ENCODE data around the gene XPO4. TPM values are rescaled to one million over a fixed set of nuclear protein-coding genes. Genes with fewer than 3 reads are reported as not detected.

Gene XPO4
- total RNA-seq, 6 donors from 2014 or later: 15.7 to 33.0 (median 17.4) TPM

- TF ChIP-seq EP300 (IDR thresholded peaks at IDR 0.05): no peak
- no peak for TF ChIP-seq CTCF (IDR thresholded peaks at IDR 0.05)
- no peak for TF ChIP-seq POLR2AphosphoS5 (IDR thresholded peaks at IDR 0.05)
- no peak for TF ChIP-seq POLR2A (IDR thresholded peaks at IDR 0.05)
- H3K9me3 ChIP-seq: no peaks in the 10 kb centered on the region
- no peak for DNase-seq
- no peaks in the 10 kb centered on the region for H3K27me3 ChIP-seq
- H3K4me3 ChIP-seq: no peak overlapping the region
- no peak overlapping the region for H3K27ac ChIP-seq
- no peaks in the 10 kb centered on the region for H3K36me3 ChIP-seq
- 81 to 86% methylated on average over 2 of the region's 2 CpGs for WGBS, 2 donors
- H3K4me1 ChIP-seq: peaks cover 7 to 16% (median 9%) of the 10 kb centered on the region in 4 donors
- ATAC-seq (ENCODE audit: low FRiP score in 2 of 2): no peak
Observed at GRCh38 chr13:20775961-20776360, 126.6 kb downstream of the XPO4 start.

GRCh38 chr13:20774746-20775145 is 127.8 kb downstream of the XPO4 start:
- TF ChIP-seq EP300 (IDR thresholded peaks at IDR 0.05): no peak
- no peak for TF ChIP-seq POLR2AphosphoS5 (IDR thresholded peaks at IDR 0.05)
- TF ChIP-seq POLR2A (IDR thresholded peaks at IDR 0.05): no peak
- TF ChIP-seq CTCF (IDR thresholded peaks at IDR 0.05): no peak
- H3K27me3 ChIP-seq: no peaks in the 10 kb centered on the region
- WGBS, 2 donors: 80 to 89% methylated on average over 1 of the region's 1 CpG
- no peaks in the 10 kb centered on the region for H3K36me3 ChIP-seq
- ATAC-seq (ENCODE audit: low FRiP score in 2 of 2) (no peak), DNase-seq (no peak)
- H3K9me3 ChIP-seq: no peaks in the 10 kb centered on the region
- H3K4me3 ChIP-seq: no peak overlapping the region
- H3K27ac ChIP-seq: no peak overlapping the region
- H3K4me1 ChIP-seq: peaks cover 7 to 16% (median 9%) of the 10 kb centered on the region in 4 donors

DNA sequence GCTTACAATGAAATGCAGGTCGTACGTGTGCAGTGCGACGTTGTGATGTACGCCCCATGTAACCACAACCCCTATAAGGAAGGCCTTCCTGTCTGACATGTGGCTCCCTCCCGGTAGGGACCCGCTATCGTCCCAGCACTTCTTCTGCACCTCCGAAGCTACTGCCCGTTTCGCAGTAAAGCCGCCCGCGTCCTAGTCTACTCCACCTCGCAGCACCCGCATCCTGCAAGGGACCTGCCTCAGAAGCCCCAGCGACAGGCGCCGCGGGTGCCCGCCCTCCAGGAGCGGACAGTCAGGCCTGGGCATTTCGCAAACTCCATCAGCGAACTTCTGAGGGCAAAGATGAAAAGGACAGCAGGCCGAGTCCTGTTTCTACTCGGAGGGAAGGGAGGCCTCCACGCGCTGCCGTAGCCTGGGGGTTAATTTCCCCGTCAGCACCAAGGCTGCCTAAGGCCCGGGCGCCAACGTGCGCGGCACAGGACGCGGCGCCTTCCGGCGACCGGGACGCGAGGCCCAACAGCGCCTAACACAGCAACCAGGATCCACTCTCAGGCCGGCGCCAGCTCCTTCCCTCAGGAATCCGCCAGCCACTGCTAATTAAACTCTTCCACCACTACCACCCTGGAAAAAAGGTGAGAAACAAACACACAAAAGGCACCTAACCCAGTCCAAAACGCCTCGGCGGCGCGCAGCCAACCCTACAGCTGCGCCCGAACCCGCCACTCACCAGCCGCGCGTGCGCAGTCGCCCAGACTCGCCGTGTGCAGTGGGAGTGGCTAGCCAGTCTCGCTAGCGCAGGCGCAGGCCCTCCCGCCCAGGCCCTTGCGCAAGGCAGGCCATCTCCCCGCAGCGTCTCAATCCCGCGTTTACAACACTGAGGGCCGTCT is 129.1 kb downstream of the XPO4 start, which contains the start of gene EEF1AKMT1:
Gene EEF1AKMT1 (minus strand): TSS at position 768 of the 887 bp plus-strand sequence. CDS start 16,363 bp downstream, outside the sequence.
- peaks cover 7 to 16% (median 9%) of the 10 kb centered on the region in 4 donors for H3K4me1 ChIP-seq
- H3K36me3 ChIP-seq: no peaks in the 10 kb centered on the region
- DNase-seq: peak; percentile 94 to 100
- peak in 3 of 4 donors; percentile 80 to 95 (median 83) for TF ChIP-seq POLR2A (IDR thresholded peaks at IDR 0.05)
- peak; percentile 91 to 98 for TF ChIP-seq POLR2AphosphoS5 (IDR thresholded peaks at IDR 0.05)
- peak in 2 of 6 experiments; percentile 7 to 14 for TF ChIP-seq CTCF (IDR thresholded peaks at IDR 0.05)
- peak in 1 of 4 donors; percentile 66 for TF ChIP-seq EP300 (IDR thresholded peaks at IDR 0.05)
- H3K27me3 ChIP-seq: no peaks in the 10 kb centered on the region
- ATAC-seq (ENCODE audit: low FRiP score in 2 of 2): peak; percentile 99
- 0% methylated on average over 26 to 72 of the region's 72 CpGs for WGBS, 2 donors
- peak within 1 kb of the TSS; percentile 89 to 93 (median 92) for H3K27ac ChIP-seq
- no peaks in the 10 kb centered on the region for H3K9me3 ChIP-seq
- peak within 1 kb of the TSS; percentile 49 to 80 (median 66) for H3K4me3 ChIP-seq

DNA sequence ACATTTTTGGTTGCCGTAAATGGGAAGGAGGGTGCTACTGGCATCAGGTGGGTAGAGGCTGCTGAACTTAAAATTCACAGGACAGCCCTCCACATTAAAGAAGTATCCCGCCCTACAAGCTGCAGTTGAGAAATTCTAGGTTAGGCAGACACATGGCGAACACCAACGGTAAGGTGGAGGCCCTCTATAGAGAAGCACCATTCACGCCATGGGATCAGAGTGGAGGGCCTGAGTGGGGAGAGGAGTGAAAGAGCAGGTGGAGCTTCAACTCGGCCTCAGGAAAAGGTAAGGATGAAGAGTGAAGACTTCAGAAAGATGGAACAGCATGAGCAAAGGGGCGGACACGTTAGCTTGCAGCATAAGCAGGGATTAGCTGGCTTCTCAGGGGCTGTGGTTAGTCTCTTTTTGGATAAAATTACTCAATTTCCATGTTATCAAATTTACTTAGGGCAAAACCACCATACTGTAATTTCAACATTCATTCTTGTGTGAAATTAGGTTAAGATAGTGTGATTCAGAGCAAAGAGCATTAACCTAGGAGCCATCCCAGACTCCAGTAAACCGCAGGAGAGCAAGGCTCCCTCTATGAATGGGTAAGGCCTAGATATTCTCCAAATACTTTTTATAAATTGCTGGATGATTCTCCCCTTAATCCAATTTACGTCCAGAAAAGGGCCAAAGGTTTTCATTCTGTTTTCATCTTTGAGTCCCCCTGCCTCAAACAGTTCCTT is 130.0 kb downstream of the XPO4 start:
- no peaks in the 10 kb centered on the region for H3K27me3 ChIP-seq
- peaks cover 7 to 16% (median 9%) of the 10 kb centered on the region in 4 donors for H3K4me1 ChIP-seq
- no peak for TF ChIP-seq POLR2AphosphoS5 (IDR thresholded peaks at IDR 0.05)
- TF ChIP-seq POLR2A (IDR thresholded peaks at IDR 0.05): no peak
- peak overlapping the region in 3 of 4 donors; percentile 57 to 80 (median 74) for H3K4me3 ChIP-seq
- 76 to 84% methylated on average over 10 of the region's 10 CpGs for WGBS, 2 donors
- no peak for ATAC-seq (ENCODE audit: low FRiP score in 2 of 2)
- DNase-seq: no peak
- H3K36me3 ChIP-seq: no peaks in the 10 kb centered on the region
- H3K27ac ChIP-seq: peak overlapping the region; percentile 89 to 93 (median 92)
- H3K9me3 ChIP-seq: peaks cover 0 to 7% (median 1%) of the 10 kb centered on the region in 4 donors

GRCh38 chr13:20769834-20770233 is 132.7 kb downstream of the XPO4 start:
- Histone ChIP-seq H3K9me3 (peaks cover 0 to 10% (median 5%) of the 10 kb centered on the region in 4 donors), H3K36me3 (no peaks in the 10 kb centered on the region), H3K27me3 (no peaks in the 10 kb centered on the region), H3K4me1 (peaks cover 7 to 16% (median 9%) of the 10 kb centered on the region in 4 donors), H3K27ac (no peak overlapping the region), H3K4me3 (no peak overlapping the region)
- no peak for DNase-seq
- WGBS, 2 donors: 95% methylated on average over 1 of the region's 1 CpG
- TF ChIP-seq EP300 (IDR thresholded peaks at IDR 0.05) (no peak), CTCF (IDR thresholded peaks at IDR 0.05) (no peak), POLR2AphosphoS5 (IDR thresholded peaks at IDR 0.05) (no peak), POLR2A (IDR thresholded peaks at IDR 0.05) (no peak)
- no peak for ATAC-seq (ENCODE audit: low FRiP score in 2 of 2)
